ENCODE data around the gene NCSTN.

NCSTN gene

DNA sequence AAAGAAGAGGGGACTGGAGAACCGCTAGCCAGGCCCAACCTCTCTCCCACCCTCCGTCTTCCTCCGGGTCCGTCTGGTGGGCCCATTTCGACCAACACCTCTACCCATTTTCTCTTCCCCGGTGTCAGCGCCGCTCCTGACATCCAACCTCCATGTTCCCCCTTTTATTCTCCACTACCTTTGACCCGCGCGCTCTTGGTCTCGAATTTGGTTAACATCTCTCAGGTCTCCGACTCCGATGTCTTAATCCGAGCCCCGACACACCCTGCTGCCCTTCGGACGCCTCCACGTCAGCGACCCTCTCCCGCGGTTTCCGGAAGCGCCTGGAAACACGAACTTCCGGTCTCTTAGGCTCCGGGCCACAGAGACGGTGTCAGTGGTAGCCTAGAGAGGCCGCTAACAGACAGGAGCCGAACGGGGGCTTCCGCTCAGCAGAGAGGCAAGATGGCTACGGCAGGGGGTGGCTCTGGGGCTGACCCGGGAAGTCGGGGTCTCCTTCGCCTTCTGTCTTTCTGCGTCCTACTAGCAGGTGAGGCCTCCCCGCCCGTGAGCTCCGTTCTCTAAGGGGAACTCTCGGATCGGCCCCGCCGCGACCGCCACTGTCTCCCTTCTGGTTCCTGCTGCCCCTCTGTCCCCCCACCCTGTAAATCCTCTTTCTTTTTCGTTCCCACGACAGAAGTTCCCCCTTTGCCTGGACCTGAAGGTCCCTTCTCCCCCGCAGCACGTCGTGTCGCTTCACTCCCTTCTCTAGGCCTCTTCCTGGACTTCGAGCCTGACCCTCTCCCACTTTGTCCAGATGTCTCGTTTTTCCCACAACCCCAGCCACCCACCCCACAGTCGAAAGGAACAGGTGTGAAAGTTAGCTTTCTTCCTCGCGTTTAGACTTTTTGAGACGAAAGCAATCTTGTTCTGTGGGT, at the start of gene NCSTN, which contains the start of gene COPA:
Gene NCSTN, plus strand, starts transcription at position 431 of the 917 bp plus-strand sequence. Its CDS starts 14 bp downstream, at position 445.
Gene COPA, minus strand, starts transcription at position 298 of the 917 bp plus-strand sequence. Its CDS starts 80 bp downstream, at position 218.
- DNase-seq = peak; percentile 84 to 85

GRCh38 chr1:160296036-160296435, 47.1 kb upstream of the NCSTN start:
- DNase-seq = no peak

DNA sequence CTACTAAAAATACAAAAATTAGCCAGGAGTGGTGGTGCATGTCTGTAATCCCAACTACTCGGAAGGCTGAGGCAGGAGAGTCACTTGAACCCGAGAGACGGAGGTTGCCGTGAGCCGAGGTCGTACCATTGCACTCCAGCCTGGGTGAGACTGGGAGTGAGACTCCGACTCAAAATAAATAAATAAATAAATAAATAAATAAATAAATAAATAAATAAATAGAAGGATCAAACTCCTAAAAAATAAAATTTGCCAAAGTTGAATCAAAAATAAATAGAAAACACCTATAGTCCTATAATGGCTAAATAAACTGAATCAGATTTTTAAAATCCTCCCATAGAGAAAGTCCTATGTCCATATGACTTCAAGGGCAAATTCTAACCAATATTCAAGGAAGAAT, 43.0 kb upstream of the NCSTN start:
- DNase-seq = no peak

DNA sequence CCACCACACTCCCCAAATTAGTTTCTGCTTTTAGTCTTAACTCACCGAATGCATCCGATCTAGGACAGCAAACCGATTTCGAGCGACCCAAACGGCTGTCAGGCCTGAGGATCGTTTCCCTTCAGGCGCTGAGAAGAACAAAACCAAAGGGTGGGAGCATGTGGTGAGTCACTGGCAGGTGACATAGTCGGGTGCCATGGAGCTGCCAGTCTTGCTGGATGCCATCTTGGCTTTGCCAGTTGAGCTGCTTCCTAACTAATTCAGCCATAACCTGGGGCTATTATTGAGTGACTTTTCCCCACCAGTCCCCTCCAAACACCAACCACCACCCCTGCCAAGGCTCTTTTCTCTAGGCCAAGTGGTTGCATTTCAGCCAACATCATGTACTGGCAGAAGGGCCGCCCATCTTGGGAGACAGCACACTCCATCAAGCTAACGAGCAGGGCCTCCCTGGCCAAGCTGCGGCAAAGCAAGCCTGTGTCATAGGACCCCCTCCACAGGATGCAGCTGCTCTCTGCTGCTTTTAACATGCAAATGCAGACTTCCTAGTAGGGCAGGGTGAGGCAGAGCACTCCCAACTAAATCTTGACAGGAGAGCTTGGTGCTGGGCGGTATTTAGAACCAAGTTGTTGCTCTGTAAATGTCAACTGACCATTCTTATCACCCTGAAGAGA, 35.9 kb upstream of the NCSTN start:
- DNase-seq = no peak

DNA sequence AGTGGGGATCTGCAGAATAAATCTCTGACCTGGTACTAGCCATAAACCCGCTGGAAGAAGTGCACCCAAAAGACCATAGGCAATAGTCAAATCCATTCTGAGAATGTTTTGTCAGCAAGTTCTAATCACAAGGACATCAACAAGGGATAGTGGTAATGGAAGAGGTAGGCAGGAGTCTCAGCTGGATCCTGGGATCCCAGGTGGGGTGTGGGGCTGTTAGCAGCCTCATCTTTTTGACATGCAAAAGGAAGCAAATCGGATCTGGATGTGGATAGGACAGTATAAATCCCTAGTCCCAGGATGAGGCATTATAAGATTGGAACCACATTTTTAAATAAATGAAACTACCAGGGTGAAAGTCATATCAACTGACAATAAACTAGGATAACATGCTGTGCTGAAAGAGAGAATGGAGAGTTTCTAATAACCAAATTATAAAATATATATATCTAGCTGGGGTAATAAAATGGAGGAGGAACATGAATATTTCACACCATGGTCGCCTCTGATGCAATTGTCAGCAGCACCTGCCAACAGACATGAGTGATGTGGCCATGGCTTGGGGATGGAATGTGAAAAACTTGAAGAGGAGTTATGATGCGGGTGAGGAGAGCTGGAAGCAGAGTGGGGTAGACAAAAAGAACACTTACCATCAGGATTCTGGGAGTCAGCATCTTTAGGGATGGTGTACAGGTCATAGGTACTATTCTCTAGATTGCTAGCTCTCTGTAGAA, 34.6 kb upstream of the NCSTN start:
- DNase-seq = no peak

GRCh38 chr1:160309185-160309557, 34.0 kb upstream of the NCSTN start:
- no peak for DNase-seq

GRCh38 chr1:160309571-160309970, 33.6 kb upstream of the NCSTN start:
- DNase-seq = no peak

DNA sequence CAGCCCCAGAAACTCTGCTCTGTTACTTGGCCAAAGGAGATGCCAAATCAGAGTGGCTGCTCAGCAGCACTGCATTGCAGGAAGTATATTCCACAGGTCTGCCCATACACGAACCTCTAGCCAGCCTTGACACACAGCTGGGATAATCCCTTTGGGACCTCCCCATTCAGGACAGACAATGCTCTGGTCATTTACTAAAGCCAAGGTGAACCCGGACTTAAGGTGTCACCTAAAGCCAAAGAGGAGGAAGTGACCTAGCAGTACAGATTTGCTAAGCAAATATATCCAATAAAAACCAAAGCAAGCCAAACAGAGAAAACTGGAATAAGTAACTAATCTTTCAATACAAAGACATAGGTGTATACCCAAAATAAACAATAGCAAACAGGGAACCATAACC, 27.8 kb upstream of the NCSTN start:
- DNase-seq = no peak

- no peak for DNase-seq
Measured at GRCh38 chr1:160322831-160323230, 20.4 kb upstream of the NCSTN start.

- no peak for DNase-seq
Measured at GRCh38 chr1:160325252-160325651, 17.9 kb upstream of the NCSTN start.

DNA sequence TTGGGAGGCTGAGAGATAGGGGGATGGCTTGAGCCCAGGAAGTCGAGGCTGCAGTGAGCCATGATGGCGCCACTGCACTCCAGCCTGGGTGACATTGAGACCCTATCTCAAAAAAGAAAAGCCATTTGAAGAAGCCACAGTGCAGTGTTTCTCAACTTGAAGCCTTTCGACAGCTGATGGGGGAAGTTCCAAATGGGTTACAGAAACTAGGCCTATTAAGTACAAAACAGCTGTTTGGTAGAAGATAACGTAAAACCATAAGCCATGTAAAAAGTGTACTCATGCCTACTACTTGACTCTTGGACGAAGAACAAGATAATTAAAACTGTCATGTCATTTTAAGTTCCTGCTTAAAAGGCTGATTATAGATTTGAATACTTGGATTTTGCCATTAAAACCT, 16.8 kb upstream of the NCSTN start:
- no peak for DNase-seq

- no peak for DNase-seq
Measured at GRCh38 chr1:160328184-160328583, 15.0 kb upstream of the NCSTN start.

DNA sequence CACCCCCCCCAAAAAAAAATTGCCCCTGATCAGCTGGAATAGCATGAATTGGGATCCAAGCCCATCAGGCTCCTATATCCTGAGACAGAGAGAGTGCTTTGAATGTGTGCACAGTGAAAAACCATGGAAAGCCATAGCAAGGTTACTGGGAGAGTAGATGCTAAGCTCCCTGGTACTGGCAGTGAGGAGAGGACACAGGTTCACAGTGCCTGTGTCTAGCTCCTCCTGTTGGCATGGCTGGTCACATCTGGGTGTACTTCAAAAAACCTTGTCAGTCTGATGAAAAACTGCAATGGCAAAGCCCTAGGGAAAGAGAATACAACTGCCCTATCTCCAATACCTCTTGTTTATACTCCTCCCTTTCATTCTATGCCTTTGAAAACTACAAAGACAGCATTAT, 13.1 kb upstream of the NCSTN start:
- DNase-seq = no peak

DNA sequence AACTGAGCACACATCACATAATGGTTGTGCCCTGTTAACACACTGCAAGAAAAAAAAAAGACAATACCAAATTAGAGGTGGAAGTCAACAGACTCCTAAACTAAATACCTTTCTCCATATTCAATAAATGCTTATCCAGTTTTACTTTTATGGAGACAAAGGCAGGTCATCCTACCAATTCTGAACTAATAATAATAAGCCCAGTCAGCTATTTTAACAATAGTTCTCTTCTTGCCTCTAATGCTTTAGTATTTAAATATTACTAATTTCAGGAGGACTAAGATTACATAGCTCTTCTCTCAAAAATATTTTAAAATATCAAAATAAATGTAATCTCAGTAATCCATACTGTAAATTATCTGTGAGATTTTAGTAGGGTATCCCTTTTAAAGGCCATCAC, 10.7 kb upstream of the NCSTN start:
- DNase-seq = no peak

- no peak for DNase-seq
Measured at GRCh38 chr1:160338580-160338979, 4.6 kb upstream of the NCSTN start.

GRCh38 chr1:160340146-160340545, 3.0 kb upstream of the NCSTN start:
- DNase-seq = no peak

GRCh38 chr1:160340866-160341265, 2.3 kb upstream of the NCSTN start:
- DNase-seq = no peak

DNA sequence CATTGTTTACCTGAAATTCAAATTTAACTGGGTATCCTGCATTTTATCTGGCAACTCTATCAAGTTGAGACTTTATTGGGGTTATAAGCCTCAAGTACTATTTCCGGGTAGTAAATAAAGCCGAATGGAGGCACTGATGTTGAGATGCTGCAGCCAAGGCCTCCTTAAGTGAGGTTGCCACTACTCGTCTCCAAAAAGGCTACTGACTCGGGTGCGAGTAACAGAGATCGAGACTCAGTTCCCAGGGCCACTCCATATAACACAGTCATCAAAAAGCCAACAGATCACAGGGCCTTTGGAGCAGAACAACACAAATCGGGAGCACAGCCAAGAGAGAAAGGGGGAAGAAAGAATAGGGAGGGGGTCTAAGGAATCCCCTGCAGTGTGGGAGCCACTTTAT, 657 bp upstream of the NCSTN start:
- no peak for DNase-seq

GRCh38 chr1:160344241-160344640, 1.1 kb downstream of the NCSTN start:
- DNase-seq = no peak

- no peak for DNase-seq
Measured at GRCh38 chr1:160344936-160345335, 1.8 kb downstream of the NCSTN start.

DNA sequence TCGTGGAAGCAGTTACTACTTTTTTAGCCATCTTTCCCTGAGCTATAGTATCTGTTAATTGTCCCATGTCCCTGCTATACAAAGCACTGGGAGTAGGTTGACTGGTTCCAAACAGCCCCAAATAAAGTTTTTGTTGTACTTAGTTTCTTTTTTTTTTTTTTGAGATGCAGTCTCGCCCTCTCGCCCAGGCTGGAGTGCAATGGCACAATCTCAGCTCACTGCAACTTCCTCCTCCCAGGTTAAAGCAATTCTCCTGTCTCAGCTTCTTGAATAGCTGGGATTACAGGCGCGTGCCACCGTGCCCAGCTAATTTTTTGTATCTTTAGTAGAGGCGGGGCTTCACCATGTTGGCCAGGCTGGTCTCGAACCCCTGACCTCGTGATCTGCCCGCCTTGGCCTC, 3.3 kb downstream of the NCSTN start:
- no peak for DNase-seq

- DNase-seq = no peak
Measured at GRCh38 chr1:160346958-160347357, 3.8 kb downstream of the NCSTN start.

DNA sequence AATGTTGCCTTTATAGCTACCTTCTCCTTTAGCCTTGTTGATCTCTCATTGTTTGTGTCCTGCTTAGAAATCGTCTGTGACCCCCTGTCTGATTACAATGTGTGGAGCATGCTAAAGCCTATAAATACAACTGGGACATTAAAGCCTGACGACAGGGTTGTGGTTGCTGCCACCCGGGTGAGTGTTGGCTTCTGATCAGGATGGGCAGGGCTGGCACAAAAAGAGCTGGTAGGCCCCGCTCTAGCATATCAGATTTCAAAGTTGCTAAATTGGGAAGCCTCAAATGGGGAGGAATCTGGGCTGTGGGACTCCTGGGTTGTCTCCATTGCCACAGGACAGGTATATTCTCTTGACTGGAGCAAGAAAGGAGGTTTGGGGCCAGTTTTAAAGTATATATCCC, 8.4 kb downstream of the NCSTN start:
- DNase-seq = no peak

DNA sequence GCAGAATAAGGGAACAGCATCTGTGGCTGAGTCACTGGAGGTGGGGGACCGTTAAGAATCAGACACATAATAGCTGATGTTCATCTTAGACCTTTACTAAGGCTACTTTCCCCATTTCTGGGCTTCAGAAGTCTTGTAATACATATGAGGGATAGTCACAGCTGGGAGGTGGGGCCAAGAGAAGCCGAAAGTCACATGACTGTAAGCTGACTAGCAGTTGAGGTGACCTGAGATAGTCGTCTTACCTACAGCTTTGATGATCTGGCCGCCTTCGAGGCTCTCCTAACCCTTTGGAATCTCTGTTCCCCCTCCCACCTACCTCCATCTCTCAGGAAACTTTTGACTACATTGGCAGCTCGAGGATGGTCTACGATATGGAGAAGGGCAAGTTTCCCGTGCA, 9.4 kb downstream of the NCSTN start:
- DNase-seq = no peak
